K562 (cell line): Measurements from ENCODE around the gene OOSP4B. TPM values are rescaled to one million over a fixed set of nuclear protein-coding genes. Genes with fewer than 3 reads are reported as not detected.
A peak's percentile ranks its signal among the peaks of the same experiment; 100 is the strongest.

Source experiments
- ATAC-seq: fragments of 200-7000 bp; cut with Tn5 transposase; 3 replicates; pipeline ENCODE4 v1.9.1; 2020; ENCODE audit warnings: moderate library complexity
- BruUV-seq: library from RNA; stranded (reverse); fragments of 400-500 nt; replicated peaks from 2 replicates; lab custom pipeline; 2021; lab: Mats Ljungman, UMichigan
- CTCF ChIA-PET: fragments of 300-600 bp; formaldehyde crosslinking; extraction: SDS; loops from one replicate; lab custom pipeline; 2021; ENCODE audit warnings: low intra/inter-chr PET ratio; lab: Yijun Ruan, JAX
- POLR2A ChIA-PET: fragments of 300-600, 350-650 bp; sonication (Branson Sonifier 250); formaldehyde crosslinking; extraction: SDS; loops from one replicate; lab custom pipeline; 2021; ENCODE audit warnings: antibody characterized with exemption, inconsistent platforms; lab: Yijun Ruan, JAX
- DNase-seq, 4 experiments: peaks; one replicate each; pipeline versions ENCODE4 v3.0.0 to v3.0.0-alpha.2; 2011 to 2018; ENCODE audit warnings: low spot score in 3 of 4, mixed read lengths in 3 of 4; ENCODE audit errors: extremely low read depth in 1 of 4
- FAIRE-seq: peaks from 2 replicates; lab custom pipeline; 2011; peaks lifted over from hg19 to GRCh38; lab: Jason Lieb, UNC
- H2AFZ ChIP-seq: 2 replicates; pipeline ENCODE4 v1.6.0; 2011; ENCODE audit warnings: low read depth, low read length, control low read depth, inconsistent platforms
- H3K27ac ChIP-seq: fragments of 200-600 bp; 3 replicates; pipeline ENCODE4 v1.8.0; 2011; ENCODE audit warnings: low read depth, mild to moderate bottlenecking, control low read depth, inconsistent platforms, low read length, moderate library complexity, mixed read lengths; ENCODE audit errors: extremely low read depth
- H3K27me3 ChIP-seq, 2 experiments: fragments of 300-600 bp in 1 of 2; 2 replicates in 1 of 2; 3 replicates in 1 of 2; pipeline versions ENCODE4 v1.6.0 to v1.8.0; 2011; ENCODE audit warnings: inconsistent platforms in 2 of 2, low read length in 2 of 2, mild to moderate bottlenecking in 1 of 2, mixed read lengths in 1 of 2, moderate library complexity in 1 of 2; ENCODE audit not compliant: control insufficient read depth in 2 of 2, insufficient read depth in 2 of 2
- H3K36me3 ChIP-seq: fragments of 300-600 bp; 3 replicates; pipeline ENCODE4 v1.8.0; 2011; ENCODE audit warnings: mild to moderate bottlenecking, low read length, inconsistent platforms; ENCODE audit not compliant: control insufficient read depth, insufficient read depth
- H3K4me1 ChIP-seq, 2 experiments: fragments of 200-600 bp in 1 of 2; replicated peaks in 1 of 2; 2 replicates in 1 of 2; 3 replicates in 1 of 2; pipeline versions ENCODE4 v1.5.1 to v1.8.0; 2011; ENCODE audit warnings: inconsistent platforms in 2 of 2, low read length in 2 of 2, mild to moderate bottlenecking in 1 of 2, mixed read lengths in 1 of 2, moderate library complexity in 1 of 2; ENCODE audit not compliant: control insufficient read depth in 2 of 2, insufficient read depth in 2 of 2
- H3K4me2 ChIP-seq: 2 replicates; pipeline ENCODE4 v1.6.1; 2011; ENCODE audit warnings: low read length, control low read depth, inconsistent platforms, mixed read lengths; ENCODE audit not compliant: insufficient read depth
- H3K4me3 ChIP-seq: fragments of 200-600 bp; sonication (generic), shearing (Covaris generic); 2 replicates; pipeline ENCODE4 v1.5.1; 2016; ENCODE audit warnings: control low read depth, inconsistent platforms
- H3K79me2 ChIP-seq: fragments of 200-600 bp; 3 replicates; pipeline ENCODE4 v1.8.0; 2011; ENCODE audit warnings: low read length, inconsistent platforms; ENCODE audit not compliant: control insufficient read depth, insufficient read depth
- H3K9ac ChIP-seq, 2 experiments: 2 replicates each; pipeline versions ENCODE4 v1.6.0 to v1.6.1; 2011; ENCODE audit warnings: low read depth in 2 of 2, low read length in 2 of 2, control low read depth in 1 of 2, inconsistent platforms in 1 of 2, mild to moderate bottlenecking in 1 of 2, mixed read lengths in 1 of 2; ENCODE audit not compliant: insufficient read depth in 1 of 2
- H3K9me1 ChIP-seq: one replicate; pipeline ENCODE4 v1.6.0; 2011; ENCODE audit warnings: inconsistent platforms, mild to moderate bottlenecking, low read length, moderate library complexity; ENCODE audit not compliant: control insufficient read depth, insufficient read depth
- H3K9me3 ChIP-seq: replicated peaks from 2 replicates; pipeline ENCODE4 v1.5.1; 2011; ENCODE audit warnings: low read depth, low read length, inconsistent platforms; ENCODE audit not compliant: control insufficient read depth, insufficient read depth
- H4K20me1 ChIP-seq: replicated peaks from 2 replicates; pipeline ENCODE4 v1.6.1; 2011; ENCODE audit warnings: low read length, inconsistent platforms, mixed read lengths; ENCODE audit not compliant: control insufficient read depth, insufficient read depth
- FOXP1 ChIP-seq: sonication (generic); formaldehyde crosslinking; IDR thresholded peaks from 2 replicates; pipeline ENCODE4 v1.8.0; 2022; ENCODE audit warnings: mild to moderate bottlenecking, missing genetic modification reagents
- HMGN3 ChIP-seq: IDR thresholded peaks from 2 replicates; pipeline ENCODE4 v1.6.1; 2011; ENCODE audit warnings: borderline replicate concordance, low read depth, mild to moderate bottlenecking, mixed read lengths, low read length; ENCODE audit not compliant: insufficient read length; ENCODE audit errors: extremely low read depth
- MIER1 ChIP-seq: fragments of 450-650 bp; IDR thresholded peaks from 2 replicates; pipeline ENCODE4 v1.6.1; 2016; ENCODE audit warnings: antibody characterized with exemption, mild to moderate bottlenecking, low read depth
- OTX1 ChIP-seq: fragments of 450-650 bp; formaldehyde crosslinking; IDR thresholded peaks from 2 replicates; pipeline ENCODE4 v1.4.0; 2022; ENCODE audit warnings: mild to moderate bottlenecking
- SAP30 ChIP-seq: fragments of 200-600 bp; sonication (generic); IDR thresholded peaks from 2 replicates; pipeline ENCODE4 v1.6.1; 2012; ENCODE audit warnings: borderline replicate concordance, low read depth, mild to moderate bottlenecking, moderate library complexity, low read length, control low read depth, inconsistent platforms; ENCODE audit not compliant: insufficient read depth, poor library complexity, severe bottlenecking
- SRSF7 ChIP-seq: fragments of 200-400 bp; formaldehyde crosslinking; optimal IDR thresholded peaks from 2 replicates; pipeline ENCODE3; 2017; ENCODE audit warnings: mild to moderate bottlenecking, low read depth, low read length
- TAF15 ChIP-seq: fragments of 200-400 bp; formaldehyde crosslinking; IDR thresholded peaks from 2 replicates; pipeline ENCODE4 v1.6.1; 2017; ENCODE audit warnings: mild to moderate bottlenecking, low read depth, low read length, moderate library complexity
- TOE1 ChIP-seq, 2 experiments: fragments of 450-650 bp in 1 of 2; sonication (generic) in 1 of 2; formaldehyde crosslinking in 1 of 2; IDR thresholded peaks; 2 replicates each; pipeline versions ENCODE4 v1.7.1 to v1.8.0; 2016 to 2022; ENCODE audit warnings: borderline replicate concordance in 2 of 2, mild to moderate bottlenecking in 2 of 2, antibody characterized with exemption in 1 of 2, inconsistent platforms in 1 of 2, low read depth in 1 of 2, missing genetic modification reagents in 1 of 2, moderate library complexity in 1 of 2
- WGBS: fragments of 100-300 bp; shearing (Covaris generic); methylation state at CpG from one replicate; pipeline ENCODE4 v1.1.6; 2016; ENCODE audit warnings: low coverage, mixed read lengths; ENCODE audit not compliant: insufficient coverage; ENCODE audit errors: missing lambda C conversion rate; 5-methylcytosine and 5-hydroxymethylcytosine counted together
- in situ Hi-C: fragments of 300-500 bp; cut with MboI; formaldehyde crosslinking; loops from 4 replicates; pipeline ENCODE4 v1.15.0; 2018; ENCODE audit warnings: inconsistent platforms, mixed read lengths
- intact Hi-C: fragments of 100-400 bp; cut with micrococcal nuclease; formaldehyde crosslinking; loops from 2 replicates; pipeline ENCODE4 v1.14.2; 2022
- polyA plus RNA-seq, 8 experiments: library from polyadenylated mRNA; depleted of rRNA in 4 of 8; stranded (reverse) in 5 of 8; unstranded in 3 of 8; fragments of >200 nt; fragmentation: Nextera tagmentation in 2 of 8; fragmentation: Illumina TruSeq in 1 of 8; extraction: Ambion mirVana in 2 of 8; extraction: Trizol in 1 of 8; gene quantifications; 2 replicates each; pipeline versions ENCODE4 v1.2.1 to v1.2.3, GENCODE V29; 2011 to 2014; ENCODE audit warnings: inconsistent platforms in 1 of 8, missing spikeins in 1 of 8
- total RNA-seq, 7 experiments: library from RNA; depleted of rRNA in 6 of 7; stranded (reverse); fragments of >200 nt in 6 of 7; fragmentation: Illumina TruSeq in 2 of 7; extraction: Trizol in 2 of 7; gene quantifications; 2 replicates each; pipeline versions ENCODE4 v1.2.1 to v1.2.3, GENCODE V29; 2011 to 2021; ENCODE audit warnings: low replicate concordance in 1 of 7
- TF ChIP-seq, protein P1 (sequence below): fragments of 450-650 bp; IDR thresholded peaks from 2 replicates; pipeline ENCODE4 v1.6.1; 2016
- TF ChIP-seq, protein P2 (sequence below), 2 experiments: fragments of 450-650 bp in 1 of 2; sonication (generic) in 1 of 2; formaldehyde crosslinking in 1 of 2; IDR thresholded peaks in 1 of 2; conservative IDR thresholded peaks in 1 of 2; 2 replicates each; pipeline versions ENCODE4 v1.6.1 to v1.8.1; 2016 to 2023; ENCODE audit warnings: mild to moderate bottlenecking in 2 of 2, moderate library complexity in 2 of 2, inconsistent platforms in 1 of 2, missing genetic modification reagents in 1 of 2
- TF ChIP-seq, protein P3 (sequence below): fragments of 250-450 bp; sonication (Bioruptor Pico); IDR thresholded peaks from 2 replicates; pipeline ENCODE4 v1.4.0; 2020; ENCODE audit warnings: mild to moderate bottlenecking, moderate library complexity
- TF ChIP-seq, protein P4 (sequence below): conservative IDR thresholded peaks from 2 replicates; pipeline ENCODE4 v1.6.1; 2011; ENCODE audit warnings: low read depth, mild to moderate bottlenecking, low read length; ENCODE audit not compliant: control insufficient read depth

OOSP4B gene
- total and polyA plus RNA-seq, 9 of the 15 experiments (the other 6 are each of a cell fraction or from before 2014, with no cell fraction given) = 0.10 to 0.43 (median 0.15) TPM; not detected in 5

DNA sequence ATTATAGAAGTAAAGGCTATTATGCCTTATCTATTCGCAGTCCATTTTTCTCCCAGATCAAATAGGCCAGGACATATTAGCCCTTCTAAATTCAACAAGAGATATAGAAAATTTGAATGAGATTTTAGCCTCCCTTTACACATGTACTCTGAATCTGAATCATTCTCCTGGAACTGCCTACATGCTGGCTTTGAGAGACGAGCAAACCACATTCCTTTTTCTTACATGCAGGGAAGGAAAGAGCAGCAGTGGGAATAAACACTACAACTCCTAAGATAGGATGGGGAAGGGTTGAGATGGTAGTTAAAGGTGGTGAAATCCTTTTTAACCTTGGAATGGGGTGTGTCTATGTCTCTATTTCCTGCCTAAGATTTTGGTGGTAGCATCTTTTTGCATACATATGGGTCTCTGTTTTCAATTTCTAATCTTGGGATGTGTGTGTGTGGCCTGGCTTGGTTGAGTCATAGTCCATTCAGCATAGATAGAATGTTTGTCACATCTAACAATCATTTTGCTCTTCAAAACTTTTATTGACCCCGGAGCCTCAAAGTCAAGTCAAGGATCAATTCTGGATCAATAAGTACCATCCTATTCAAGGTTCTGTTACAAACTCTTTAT lies 12.1 kb downstream of the OOSP4B start:
- Histone ChIP-seq H3K9ac (no peak overlapping the region), H3K4me2 (no peak overlapping the region), H2AFZ (peak overlapping the region; percentile 38; the same call in 1 of the 2 replicates), H3K79me2 (no peaks in the 10 kb centered on the region), H3K4me1 (no peaks in the 10 kb centered on the region), H3K27me3 (no peaks in the 10 kb centered on the region), H3K4me3 (no peak overlapping the region), H4K20me1 (no peaks in the 10 kb centered on the region), H3K9me3 (no peaks in the 10 kb centered on the region), H3K36me3 (no peaks in the 10 kb centered on the region), H3K9me1 (no peaks in the 10 kb centered on the region), H3K27ac (no peak overlapping the region)
- 26% methylated on average over 3 of the region's 3 CpGs for WGBS
- ATAC-seq = no peak
- in situ Hi-C loops = no loop called here
- no TSS peak for BruUV-seq
- intact Hi-C loops = no loop called here
- no peak for FAIRE-seq
- TF ChIP-seq, protein P1, sequence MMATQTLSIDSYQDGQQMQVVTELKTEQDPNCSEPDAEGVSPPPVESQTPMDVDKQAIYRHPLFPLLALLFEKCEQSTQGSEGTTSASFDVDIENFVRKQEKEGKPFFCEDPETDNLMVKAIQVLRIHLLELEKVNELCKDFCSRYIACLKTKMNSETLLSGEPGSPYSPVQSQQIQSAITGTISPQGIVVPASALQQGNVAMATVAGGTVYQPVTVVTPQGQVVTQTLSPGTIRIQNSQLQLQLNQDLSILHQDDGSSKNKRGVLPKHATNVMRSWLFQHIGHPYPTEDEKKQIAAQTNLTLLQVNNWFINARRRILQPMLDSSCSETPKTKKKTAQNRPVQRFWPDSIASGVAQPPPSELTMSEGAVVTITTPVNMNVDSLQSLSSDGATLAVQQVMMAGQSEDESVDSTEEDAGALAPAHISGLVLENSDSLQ = no peak
- TF ChIP-seq SAP30 = no peak
- TF ChIP-seq FOXP1 = no peak
- no peak for TF ChIP-seq SRSF7
- TF ChIP-seq MIER1 = no peak
- TF ChIP-seq, protein P2, sequence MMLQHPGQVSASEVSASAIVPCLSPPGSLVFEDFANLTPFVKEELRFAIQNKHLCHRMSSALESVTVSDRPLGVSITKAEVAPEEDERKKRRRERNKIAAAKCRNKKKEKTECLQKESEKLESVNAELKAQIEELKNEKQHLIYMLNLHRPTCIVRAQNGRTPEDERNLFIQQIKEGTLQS (IDR thresholded peaks at IDR 0.05) = no peak
- TF ChIP-seq, protein P2 (CRISPR knock-in tag; conservative IDR thresholded peaks at IDR 0.05) = no peak
- no peak for TF ChIP-seq TOE1 (IDR thresholded peaks at IDR 0.05; ENCODE audit: borderline replicate concordance)
- no peak for TF ChIP-seq TOE1 (CRISPR knock-in tag; IDR thresholded peaks at IDR 0.05; ENCODE audit: borderline replicate concordance, low read depth)
- TF ChIP-seq, protein P3, sequence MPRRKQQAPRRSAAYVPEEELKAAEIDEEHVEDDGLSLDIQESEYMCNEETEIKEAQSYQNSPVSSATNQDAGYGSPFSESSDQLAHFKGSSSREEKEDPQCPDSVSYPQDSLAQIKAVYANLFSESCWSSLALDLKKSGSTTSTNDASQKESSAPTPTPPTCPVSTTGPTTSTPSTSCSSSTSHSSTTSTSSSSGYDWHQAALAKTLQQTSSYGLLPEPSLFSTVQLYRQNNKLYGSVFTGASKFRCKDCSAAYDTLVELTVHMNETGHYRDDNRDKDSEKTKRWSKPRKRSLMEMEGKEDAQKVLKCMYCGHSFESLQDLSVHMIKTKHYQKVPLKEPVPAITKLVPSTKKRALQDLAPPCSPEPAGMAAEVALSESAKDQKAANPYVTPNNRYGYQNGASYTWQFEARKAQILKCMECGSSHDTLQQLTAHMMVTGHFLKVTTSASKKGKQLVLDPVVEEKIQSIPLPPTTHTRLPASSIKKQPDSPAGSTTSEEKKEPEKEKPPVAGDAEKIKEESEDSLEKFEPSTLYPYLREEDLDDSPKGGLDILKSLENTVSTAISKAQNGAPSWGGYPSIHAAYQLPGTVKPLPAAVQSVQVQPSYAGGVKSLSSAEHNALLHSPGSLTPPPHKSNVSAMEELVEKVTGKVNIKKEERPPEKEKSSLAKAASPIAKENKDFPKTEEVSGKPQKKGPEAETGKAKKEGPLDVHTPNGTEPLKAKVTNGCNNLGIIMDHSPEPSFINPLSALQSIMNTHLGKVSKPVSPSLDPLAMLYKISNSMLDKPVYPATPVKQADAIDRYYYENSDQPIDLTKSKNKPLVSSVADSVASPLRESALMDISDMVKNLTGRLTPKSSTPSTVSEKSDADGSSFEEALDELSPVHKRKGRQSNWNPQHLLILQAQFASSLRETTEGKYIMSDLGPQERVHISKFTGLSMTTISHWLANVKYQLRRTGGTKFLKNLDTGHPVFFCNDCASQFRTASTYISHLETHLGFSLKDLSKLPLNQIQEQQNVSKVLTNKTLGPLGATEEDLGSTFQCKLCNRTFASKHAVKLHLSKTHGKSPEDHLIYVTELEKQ (CRISPR knock-in tag) = no peak
- no peak for TF ChIP-seq TAF15
- TF ChIP-seq OTX1 (CRISPR knock-in tag) = no peak
- TF ChIP-seq, protein P4, sequence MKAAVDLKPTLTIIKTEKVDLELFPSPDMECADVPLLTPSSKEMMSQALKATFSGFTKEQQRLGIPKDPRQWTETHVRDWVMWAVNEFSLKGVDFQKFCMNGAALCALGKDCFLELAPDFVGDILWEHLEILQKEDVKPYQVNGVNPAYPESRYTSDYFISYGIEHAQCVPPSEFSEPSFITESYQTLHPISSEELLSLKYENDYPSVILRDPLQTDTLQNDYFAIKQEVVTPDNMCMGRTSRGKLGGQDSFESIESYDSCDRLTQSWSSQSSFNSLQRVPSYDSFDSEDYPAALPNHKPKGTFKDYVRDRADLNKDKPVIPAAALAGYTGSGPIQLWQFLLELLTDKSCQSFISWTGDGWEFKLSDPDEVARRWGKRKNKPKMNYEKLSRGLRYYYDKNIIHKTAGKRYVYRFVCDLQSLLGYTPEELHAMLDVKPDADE = no peak
- TF ChIP-seq HMGN3 = no peak
- no peak for DNase-seq
- ChIA-PET CTCF (no interaction called here), POLR2A (no interaction called here)
